Measurements from ENCODE around the gene COP1. TPM values are rescaled to one million over a fixed set of nuclear protein-coding genes. Genes with fewer than 3 reads are reported as not detected.

Gene COP1
- total RNA-seq, 1 donor from 2014 or later = 76.3 TPM

GRCh38 chr1:175976865-175977642 is 230.0 kb downstream of the COP1 start:
- Histone ChIP-seq H3K9me3 (no peaks in the 10 kb centered on the region), H3K4me3 (no peak overlapping the region), H3K36me3 (peaks cover 0 to 7% of the 10 kb centered on the region in 2 donors), H3K27me3 (no peaks in the 10 kb centered on the region), H3K27ac (no peak overlapping the region), H3K4me1 (peaks cover 0 to 27% of the 10 kb centered on the region in 2 donors)
- intact Hi-C loops (cut with DNase I) = loop anchor here (5.0 kb wide), 1 partner anchor 40 kb away; no protein-coding TSS in a partner anchor
- DNase-seq (ENCODE audit: low spot score in 2 of 2) = no peak
- TF ChIP-seq CTCF (IDR thresholded peaks at IDR 0.05) = no peak

- DNase-seq (ENCODE audit: low spot score in 2 of 2) = no peak
- Histone ChIP-seq H3K4me1 (no peaks in the 10 kb centered on the region), H3K27me3 (no peaks in the 10 kb centered on the region), H3K9me3 (no peaks in the 10 kb centered on the region), H3K36me3 (peaks cover 6 to 8% of the 10 kb centered on the region in 2 donors), H3K4me3 (no peak overlapping the region), H3K27ac (no peak overlapping the region)
- TF ChIP-seq CTCF (IDR thresholded peaks at IDR 0.05) = no peak
- intact Hi-C loops (cut with DNase I) = no loop called here
These were observed 237.9 kb downstream of the COP1 start for GRCh38 chr1:175969231-175969630.

GRCh38 chr1:175968486-175969172 is 238.5 kb downstream of the COP1 start:
- intact Hi-C loops (cut with DNase I) = no loop called here
- no peaks in the 10 kb centered on the region for H3K9me3 ChIP-seq
- no peak for DNase-seq (ENCODE audit: low spot score in 2 of 2)
- no peak overlapping the region for H3K27ac ChIP-seq
- H3K4me1 ChIP-seq = no peaks in the 10 kb centered on the region
- no peak overlapping the region for H3K4me3 ChIP-seq
- H3K27me3 ChIP-seq = no peaks in the 10 kb centered on the region
- no peak for TF ChIP-seq CTCF (IDR thresholded peaks at IDR 0.05)
- peaks cover 6 to 8% of the 10 kb centered on the region in 2 donors for H3K36me3 ChIP-seq

- no peak for TF ChIP-seq CTCF (IDR thresholded peaks at IDR 0.05)
- H3K9me3 ChIP-seq = no peaks in the 10 kb centered on the region
- H3K27me3 ChIP-seq = no peaks in the 10 kb centered on the region
- no peak overlapping the region for H3K27ac ChIP-seq
- no peak for DNase-seq (ENCODE audit: low spot score in 2 of 2)
- peaks cover 6 to 12% of the 10 kb centered on the region in 2 donors for H3K36me3 ChIP-seq
- no peak overlapping the region for H3K4me3 ChIP-seq
- no peaks in the 10 kb centered on the region for H3K4me1 ChIP-seq
- intact Hi-C loops (cut with DNase I) = no loop called here
These were observed 243.3 kb downstream of the COP1 start for GRCh38 chr1:175963740-175964139.

DNA sequence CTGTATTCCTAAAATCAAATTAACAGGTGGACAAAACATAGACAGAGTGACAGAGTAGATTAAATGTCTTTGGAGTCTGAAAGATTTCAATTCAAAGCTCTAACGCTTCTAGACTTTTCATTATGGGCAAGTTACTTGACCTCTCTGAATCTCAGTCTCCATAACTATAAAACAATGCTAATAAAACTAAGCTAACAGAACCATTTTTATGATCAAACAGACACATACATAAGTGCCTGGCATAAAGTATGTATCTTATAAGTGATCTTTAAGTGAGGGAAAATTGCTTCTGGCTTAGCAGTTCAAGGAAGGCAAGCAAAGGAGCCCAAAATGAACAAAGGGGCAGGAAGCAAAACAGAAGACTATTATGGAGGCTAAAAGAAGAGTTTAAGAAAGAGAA is 246.9 kb downstream of the COP1 start:
- Histone ChIP-seq H3K27ac (no peak overlapping the region), H3K27me3 (no peaks in the 10 kb centered on the region), H3K9me3 (no peaks in the 10 kb centered on the region), H3K4me3 (no peak overlapping the region), H3K4me1 (no peaks in the 10 kb centered on the region), H3K36me3 (peaks cover 6 to 14% of the 10 kb centered on the region in 2 donors)
- intact Hi-C loops (cut with DNase I) = no loop called here
- no peak for TF ChIP-seq CTCF (IDR thresholded peaks at IDR 0.05)
- DNase-seq (ENCODE audit: low spot score in 2 of 2) = no peak

Measured in ascending aorta (tissue), 2 donors.